Measurements from ENCODE around the gene GNAI1.

GNAI1 gene

DNA sequence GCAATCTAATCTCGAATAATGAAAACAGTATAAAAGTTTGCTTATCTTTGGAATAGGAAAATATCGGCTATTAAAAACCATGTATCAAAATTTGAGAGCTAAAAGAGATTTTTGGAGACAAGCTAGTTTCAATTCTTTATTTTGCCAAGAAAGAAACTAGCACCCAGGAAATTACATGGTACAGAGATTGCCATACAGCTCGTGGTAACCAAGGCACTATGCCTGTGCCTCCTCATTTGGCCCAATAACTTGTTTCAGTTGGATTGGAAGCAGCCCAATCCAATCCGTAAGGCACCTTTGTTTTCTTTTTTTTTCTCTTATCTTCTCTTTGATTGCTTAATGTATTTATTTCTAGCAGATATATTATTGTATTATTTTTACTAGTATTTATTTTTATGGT lies 55.0 kb downstream of the GNAI1 start:
- Histone ChIP-seq H3K27ac (ENCODE audit: low read depth, low read length) (no peak overlapping the region), H3K27me3 (ENCODE audit: control insufficient read depth in 1 of 2, insufficient read depth in 2 of 2, low read length in 2 of 2) (no peaks in the 10 kb centered on the region), H3K36me3 (ENCODE audit: insufficient read depth, low read length) (no peaks in the 10 kb centered on the region), H3K4me1 (ENCODE audit: insufficient read depth, low read length) (peaks cover 16% of the 10 kb centered on the region), H3K9me3 (ENCODE audit: low read length) (no peaks in the 10 kb centered on the region), H3K9ac (ENCODE audit: low read length) (no peak overlapping the region), H3K4me3 (ENCODE audit: low read depth in 1 of 2, low read length in 2 of 2) (no peak overlapping the region)

DNA sequence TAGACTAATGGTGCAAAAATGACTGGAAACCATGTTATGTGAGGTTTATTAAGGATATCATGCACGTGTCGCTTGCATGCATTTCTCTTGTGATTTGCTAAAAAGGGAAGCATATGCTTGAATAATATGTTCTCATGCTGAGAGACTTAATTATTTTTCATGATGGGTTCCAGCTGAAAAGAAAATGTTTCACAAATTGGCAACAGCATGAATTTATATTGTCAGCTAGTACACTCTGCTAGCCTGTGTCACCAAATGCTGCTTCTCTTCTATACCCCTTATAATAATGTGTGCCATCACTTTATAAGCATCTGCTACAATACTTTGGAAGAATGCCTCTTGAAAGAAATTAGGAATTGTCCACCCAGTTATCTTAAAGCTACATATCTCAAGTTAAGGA lies 63.0 kb downstream of the GNAI1 start:
- no peak overlapping the region for H3K4me3 ChIP-seq (ENCODE audit: low read depth in 1 of 2, low read length in 2 of 2)
- H3K27me3 ChIP-seq (ENCODE audit: control insufficient read depth in 1 of 2, insufficient read depth in 2 of 2, low read length in 2 of 2), result no peaks in the 10 kb centered on the region
- H3K4me1 ChIP-seq (ENCODE audit: insufficient read depth, low read length), result peaks cover 4% of the 10 kb centered on the region
- no peak overlapping the region for H3K27ac ChIP-seq (ENCODE audit: low read depth, low read length)
- H3K9ac ChIP-seq (ENCODE audit: low read length), result no peak overlapping the region
- no peaks in the 10 kb centered on the region for H3K9me3 ChIP-seq (ENCODE audit: low read length)
- peaks cover 3% of the 10 kb centered on the region for H3K36me3 ChIP-seq (ENCODE audit: insufficient read depth, low read length)

DNA sequence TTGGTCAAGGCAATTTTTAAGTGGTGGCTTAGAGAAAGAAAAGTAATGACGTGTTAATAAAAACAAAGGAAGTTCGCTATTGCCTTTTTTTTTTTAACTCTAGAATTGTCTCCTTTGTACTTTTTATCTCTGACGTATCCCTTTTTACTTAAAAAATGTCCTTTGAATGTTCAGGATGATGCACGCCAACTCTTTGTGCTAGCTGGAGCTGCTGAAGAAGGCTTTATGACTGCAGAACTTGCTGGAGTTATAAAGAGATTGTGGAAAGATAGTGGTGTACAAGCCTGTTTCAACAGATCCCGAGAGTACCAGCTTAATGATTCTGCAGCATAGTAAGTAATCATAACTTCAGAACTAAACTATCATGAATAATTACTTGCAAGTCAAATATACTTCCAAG lies 64.4 kb downstream of the GNAI1 start:
- Histone ChIP-seq H3K4me3 (ENCODE audit: low read depth in 1 of 2, low read length in 2 of 2) (no peak overlapping the region), H3K9ac (ENCODE audit: low read length) (no peak overlapping the region), H3K4me1 (ENCODE audit: insufficient read depth, low read length) (peaks cover 4% of the 10 kb centered on the region), H3K9me3 (ENCODE audit: low read length) (no peaks in the 10 kb centered on the region), H3K36me3 (ENCODE audit: insufficient read depth, low read length) (peaks cover 6% of the 10 kb centered on the region), H3K27ac (ENCODE audit: low read depth, low read length) (no peak overlapping the region), H3K27me3 (ENCODE audit: control insufficient read depth in 1 of 2, insufficient read depth in 2 of 2, low read length in 2 of 2) (no peaks in the 10 kb centered on the region)

DNA sequence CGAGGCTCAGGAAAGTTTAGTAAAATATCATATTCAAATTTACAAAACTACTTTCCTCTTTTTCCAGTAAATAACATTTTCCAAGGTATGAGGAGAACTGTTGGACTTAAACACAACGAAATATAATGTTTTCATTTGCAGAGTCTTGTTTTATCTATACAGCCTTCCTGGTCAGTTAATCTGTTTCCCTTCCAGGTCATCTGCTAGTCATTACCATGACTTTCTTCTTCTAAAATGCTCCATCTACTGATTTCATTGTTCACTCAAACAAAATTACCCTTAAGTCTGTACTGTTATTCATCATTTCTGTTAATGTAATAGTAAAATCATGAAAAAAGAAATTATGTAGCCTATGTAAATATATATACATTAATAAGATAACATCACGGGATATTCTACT lies 69.8 kb downstream of the GNAI1 start:
- Histone ChIP-seq H3K36me3 (ENCODE audit: insufficient read depth, low read length) (peaks cover 10% of the 10 kb centered on the region), H3K4me3 (ENCODE audit: low read depth in 1 of 2, low read length in 2 of 2) (no peak overlapping the region), H3K27ac (ENCODE audit: low read depth, low read length) (no peak overlapping the region)

DNA sequence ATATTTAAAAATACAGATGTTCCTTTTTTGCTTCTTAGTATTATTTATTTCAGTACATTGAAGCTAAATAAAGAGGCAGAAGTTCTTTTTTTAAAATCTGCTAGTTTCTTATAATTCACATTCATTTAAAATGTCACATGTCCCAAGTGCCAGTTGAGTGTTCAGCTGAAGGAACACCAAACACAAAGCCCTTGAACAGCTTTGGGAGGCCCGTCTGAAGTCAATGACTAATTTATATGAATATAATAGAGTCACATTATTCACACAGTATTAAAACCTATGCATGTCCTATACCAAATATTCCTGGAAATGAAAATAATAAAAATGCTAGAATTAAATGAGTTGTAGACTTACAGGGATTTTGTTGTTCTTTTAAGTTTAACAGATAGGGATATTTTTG lies 70.3 kb downstream of the GNAI1 start:
- Histone ChIP-seq H3K9ac (ENCODE audit: low read length) (no peak overlapping the region), H3K36me3 (ENCODE audit: insufficient read depth, low read length) (peaks cover 10% of the 10 kb centered on the region), H3K27ac (ENCODE audit: low read depth, low read length) (no peak overlapping the region), H3K27me3 (ENCODE audit: control insufficient read depth in 1 of 2, insufficient read depth in 2 of 2, low read length in 2 of 2) (no peaks in the 10 kb centered on the region), H3K4me3 (ENCODE audit: low read depth in 1 of 2, low read length in 2 of 2) (no peak overlapping the region), H3K9me3 (ENCODE audit: low read length) (no peaks in the 10 kb centered on the region), H3K4me1 (ENCODE audit: insufficient read depth, low read length) (peaks cover 15% of the 10 kb centered on the region)

More for the DNA sequence above, 69.8 kb downstream of the GNAI1 start:
- Histone ChIP-seq H3K9ac (ENCODE audit: low read length) (no peak overlapping the region), H3K4me1 (ENCODE audit: insufficient read depth, low read length) (peaks cover 14% of the 10 kb centered on the region), H3K27me3 (ENCODE audit: control insufficient read depth in 1 of 2, insufficient read depth in 2 of 2, low read length in 2 of 2) (no peaks in the 10 kb centered on the region), H3K9me3 (ENCODE audit: low read length) (no peaks in the 10 kb centered on the region)

DNA sequence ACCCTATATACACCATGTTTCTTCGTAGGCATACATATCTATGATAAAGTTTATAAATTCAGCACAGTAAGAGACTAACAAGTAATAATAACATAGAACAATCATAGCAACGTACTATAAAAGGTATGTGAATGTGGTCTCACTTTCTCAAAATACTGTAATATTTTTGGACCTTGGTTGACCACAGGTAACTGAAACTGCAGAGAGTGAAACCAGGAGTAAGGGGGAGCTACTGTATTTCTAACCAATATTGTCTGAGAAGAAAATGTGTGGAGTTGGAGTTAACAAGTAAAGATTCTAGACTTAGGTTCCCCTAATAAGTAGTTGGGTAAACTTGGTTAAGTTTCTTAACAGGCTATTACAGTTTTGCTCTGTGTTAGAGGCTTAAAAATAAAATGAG lies 72.1 kb downstream of the GNAI1 start:
- H3K27ac ChIP-seq (ENCODE audit: low read depth, low read length), result no peak overlapping the region
- H3K36me3 ChIP-seq (ENCODE audit: insufficient read depth, low read length), result peaks cover 14% of the 10 kb centered on the region
- H3K9me3 ChIP-seq (ENCODE audit: low read length), result no peaks in the 10 kb centered on the region
- no peak overlapping the region for H3K4me3 ChIP-seq (ENCODE audit: low read depth in 1 of 2, low read length in 2 of 2)
- H3K9ac ChIP-seq (ENCODE audit: low read length), result no peak overlapping the region
- H3K27me3 ChIP-seq (ENCODE audit: control insufficient read depth in 1 of 2, insufficient read depth in 2 of 2, low read length in 2 of 2), result no peaks in the 10 kb centered on the region
- H3K4me1 ChIP-seq (ENCODE audit: insufficient read depth, low read length), result peaks cover 19% of the 10 kb centered on the region

DNA sequence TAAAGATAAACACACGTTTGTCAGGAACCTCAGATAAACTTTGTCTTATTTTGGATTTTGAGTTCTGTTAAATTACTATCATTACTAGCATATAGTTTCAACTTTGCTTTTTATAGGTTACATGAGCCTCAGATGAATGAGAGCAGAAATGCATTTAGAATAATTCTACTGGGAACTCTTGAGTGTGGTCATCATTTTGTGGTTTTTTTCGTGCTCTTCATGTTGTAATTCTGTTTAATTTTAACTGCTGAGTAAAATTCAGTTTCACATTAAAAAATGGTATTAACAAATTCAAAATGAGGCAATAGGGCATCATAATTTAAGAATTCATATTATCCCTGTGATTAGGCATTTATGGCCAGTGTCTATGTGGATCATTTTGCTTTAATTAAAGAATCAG lies 72.9 kb downstream of the GNAI1 start:
- H3K4me3 ChIP-seq (ENCODE audit: low read depth in 1 of 2, low read length in 2 of 2), result no peak overlapping the region
- peaks cover 12% of the 10 kb centered on the region for H3K36me3 ChIP-seq (ENCODE audit: insufficient read depth, low read length)
- H3K4me1 ChIP-seq (ENCODE audit: insufficient read depth, low read length), result peaks cover 19% of the 10 kb centered on the region
- no peaks in the 10 kb centered on the region for H3K27me3 ChIP-seq (ENCODE audit: control insufficient read depth in 1 of 2, insufficient read depth in 2 of 2, low read length in 2 of 2)
- no peaks in the 10 kb centered on the region for H3K9me3 ChIP-seq (ENCODE audit: low read length)
- no peak overlapping the region for H3K27ac ChIP-seq (ENCODE audit: low read depth, low read length)
- H3K9ac ChIP-seq (ENCODE audit: low read length), result no peak overlapping the region

DNA sequence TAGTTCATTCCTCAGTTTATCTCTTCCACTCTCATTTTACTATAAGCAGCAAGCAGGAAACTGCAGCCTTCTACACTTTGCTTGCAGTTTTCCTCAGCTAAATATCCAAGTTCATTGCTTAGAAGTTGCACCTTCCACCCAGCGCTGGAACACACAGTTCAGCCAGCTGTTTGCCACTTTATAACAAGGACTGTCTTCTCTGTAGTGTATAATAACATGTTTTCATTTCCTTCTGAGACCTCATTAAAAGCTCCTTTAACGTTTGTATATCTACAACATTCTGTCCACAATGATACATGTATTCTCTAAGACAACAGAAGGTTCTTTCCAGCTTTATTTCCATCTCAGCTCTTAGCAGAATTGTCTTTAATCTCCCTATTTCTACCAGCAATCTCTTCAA lies 74.1 kb downstream of the GNAI1 start:
- Histone ChIP-seq H3K9me3 (ENCODE audit: low read length) (no peaks in the 10 kb centered on the region), H3K27ac (ENCODE audit: low read depth, low read length) (no peak overlapping the region), H3K4me1 (ENCODE audit: insufficient read depth, low read length) (peaks cover 19% of the 10 kb centered on the region), H3K36me3 (ENCODE audit: insufficient read depth, low read length) (peaks cover 15% of the 10 kb centered on the region), H3K9ac (ENCODE audit: low read length) (no peak overlapping the region), H3K4me3 (ENCODE audit: low read depth in 1 of 2, low read length in 2 of 2) (no peak overlapping the region), H3K27me3 (ENCODE audit: control insufficient read depth in 1 of 2, insufficient read depth in 2 of 2, low read length in 2 of 2) (no peaks in the 10 kb centered on the region)

DNA sequence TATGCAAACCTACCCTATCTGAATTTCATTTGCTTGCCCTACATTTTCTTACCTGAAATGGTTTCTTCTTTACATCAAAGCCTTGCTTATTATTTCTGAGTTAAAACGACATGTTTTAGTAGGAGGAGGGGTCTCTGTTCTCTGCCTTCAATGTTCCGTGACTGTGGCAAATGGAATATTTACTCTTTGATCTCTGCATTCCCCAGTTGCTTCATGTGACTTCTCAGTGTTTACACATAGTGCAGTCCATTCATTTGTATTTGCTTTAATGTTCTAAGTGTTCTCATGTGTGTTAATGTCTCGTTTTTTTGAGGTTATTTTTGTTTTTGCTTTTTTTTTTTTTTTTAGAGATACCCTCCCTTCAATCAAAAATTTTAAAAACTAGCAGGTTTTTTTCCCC lies 75.8 kb downstream of the GNAI1 start:
- H3K9me3 ChIP-seq (ENCODE audit: low read length), result no peaks in the 10 kb centered on the region
- no peaks in the 10 kb centered on the region for H3K27me3 ChIP-seq (ENCODE audit: control insufficient read depth in 1 of 2, insufficient read depth in 2 of 2, low read length in 2 of 2)
- no peak overlapping the region for H3K27ac ChIP-seq (ENCODE audit: low read depth, low read length)
- no peak overlapping the region for H3K4me3 ChIP-seq (ENCODE audit: low read depth in 1 of 2, low read length in 2 of 2)
- H3K4me1 ChIP-seq (ENCODE audit: insufficient read depth, low read length), result peaks cover 19% of the 10 kb centered on the region
- H3K36me3 ChIP-seq (ENCODE audit: insufficient read depth, low read length), result peaks cover 15% of the 10 kb centered on the region
- H3K9ac ChIP-seq (ENCODE audit: low read length), result no peak overlapping the region

DNA sequence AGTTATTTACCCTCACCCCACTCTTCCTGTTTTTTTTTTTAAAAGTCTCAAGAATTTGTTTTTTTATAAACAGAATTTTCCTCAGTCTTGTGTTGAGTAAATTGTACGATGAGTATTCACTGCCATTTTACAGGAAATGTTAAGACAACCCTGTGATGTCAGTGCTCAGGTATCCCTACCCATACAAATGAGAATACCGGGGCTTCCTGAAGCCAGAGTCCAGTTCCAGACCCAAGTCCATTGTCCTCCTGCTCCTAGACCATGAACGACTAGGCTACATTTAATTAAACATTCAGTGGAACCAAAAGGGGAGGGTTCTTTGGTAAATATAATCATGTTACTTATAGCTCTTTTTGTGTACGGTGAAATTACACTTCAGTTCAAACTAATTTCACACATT lies 79.2 kb downstream of the GNAI1 start:
- no peak overlapping the region for H3K27ac ChIP-seq (ENCODE audit: low read depth, low read length)
- H3K4me3 ChIP-seq (ENCODE audit: low read depth in 1 of 2, low read length in 2 of 2), result no peak overlapping the region
- no peaks in the 10 kb centered on the region for H3K27me3 ChIP-seq (ENCODE audit: control insufficient read depth in 1 of 2, insufficient read depth in 2 of 2, low read length in 2 of 2)
- H3K9me3 ChIP-seq (ENCODE audit: low read length), result no peaks in the 10 kb centered on the region
- peaks cover 12% of the 10 kb centered on the region for H3K4me1 ChIP-seq (ENCODE audit: insufficient read depth, low read length)
- H3K9ac ChIP-seq (ENCODE audit: low read length), result no peak overlapping the region
- H3K36me3 ChIP-seq (ENCODE audit: insufficient read depth, low read length), result peaks cover 15% of the 10 kb centered on the region

DNA sequence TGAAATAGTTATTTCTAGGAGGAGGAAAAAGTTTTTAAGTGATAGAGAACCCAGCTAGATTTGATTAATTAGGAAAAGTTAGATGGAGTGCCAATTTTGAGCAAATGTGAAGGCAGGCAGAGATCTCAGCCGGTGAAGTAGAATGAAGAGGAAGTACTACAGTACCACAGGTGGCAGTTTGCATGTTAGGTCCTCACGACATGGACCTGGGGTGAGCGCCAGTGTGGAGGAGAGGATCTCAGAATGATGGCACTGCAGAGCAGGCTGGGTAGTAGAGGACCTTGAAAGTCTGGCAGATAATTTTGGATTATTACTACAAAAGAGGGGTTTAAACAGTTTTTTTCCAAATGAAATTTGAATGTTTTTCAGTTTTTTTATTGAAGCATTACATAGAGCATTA lies 81.1 kb downstream of the GNAI1 start:
- no peak overlapping the region for H3K27ac ChIP-seq (ENCODE audit: low read depth, low read length)
- H3K9ac ChIP-seq (ENCODE audit: low read length), result no peak overlapping the region
- no peak overlapping the region for H3K4me3 ChIP-seq (ENCODE audit: low read depth in 1 of 2, low read length in 2 of 2)
- H3K36me3 ChIP-seq (ENCODE audit: insufficient read depth, low read length), result peaks cover 15% of the 10 kb centered on the region
- H3K27me3 ChIP-seq (ENCODE audit: control insufficient read depth in 1 of 2, insufficient read depth in 2 of 2, low read length in 2 of 2), result no peaks in the 10 kb centered on the region
- no peaks in the 10 kb centered on the region for H3K4me1 ChIP-seq (ENCODE audit: insufficient read depth, low read length)
- H3K9me3 ChIP-seq (ENCODE audit: low read length), result no peaks in the 10 kb centered on the region

DNA sequence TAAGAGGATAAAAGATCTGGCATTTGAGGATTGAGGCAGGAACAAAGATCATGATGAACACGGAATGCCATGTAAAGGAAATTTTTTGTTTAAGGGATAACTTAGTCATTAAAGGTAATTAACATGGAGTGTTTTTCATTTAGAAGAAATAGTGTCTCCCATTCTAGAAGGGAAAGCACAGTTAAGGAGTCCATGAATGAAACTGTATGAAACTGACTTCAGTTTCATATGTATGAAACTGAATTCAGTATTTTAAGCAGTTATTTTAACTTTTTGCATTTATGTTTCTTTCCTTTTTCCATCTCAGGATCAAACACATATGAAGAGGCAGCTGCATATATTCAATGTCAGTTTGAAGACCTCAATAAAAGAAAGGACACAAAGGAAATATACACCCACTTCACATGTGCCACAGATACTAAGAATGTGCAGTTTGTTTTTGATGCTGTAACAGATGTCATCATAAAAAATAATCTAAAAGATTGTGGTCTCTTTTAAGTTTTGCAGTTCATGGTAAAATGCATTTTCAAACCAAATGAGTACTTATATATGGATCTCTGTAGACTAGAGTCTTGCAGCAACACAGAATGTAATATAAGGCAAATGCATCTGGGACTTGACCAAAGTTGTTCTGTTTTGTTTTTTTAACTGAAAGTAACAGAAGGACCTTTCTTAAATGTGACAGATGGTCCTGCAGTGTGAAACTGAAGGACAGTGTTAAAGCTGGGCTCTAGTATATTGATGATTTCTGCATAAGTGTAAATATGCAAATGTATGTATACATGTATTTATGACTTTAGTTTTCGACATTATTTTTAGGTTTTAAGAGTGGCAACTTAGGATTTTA lies 82.6 kb downstream of the GNAI1 start:
- H3K36me3 ChIP-seq (ENCODE audit: insufficient read depth, low read length), result peaks cover 12% of the 10 kb centered on the region
- no peaks in the 10 kb centered on the region for H3K4me1 ChIP-seq (ENCODE audit: insufficient read depth, low read length)
- no peak overlapping the region for H3K27ac ChIP-seq (ENCODE audit: low read depth, low read length)
- H3K4me3 ChIP-seq (ENCODE audit: low read depth in 1 of 2, low read length in 2 of 2), result no peak overlapping the region
- no peaks in the 10 kb centered on the region for H3K9me3 ChIP-seq (ENCODE audit: low read length)
- H3K9ac ChIP-seq (ENCODE audit: low read length), result no peak overlapping the region
- H3K27me3 ChIP-seq (ENCODE audit: control insufficient read depth in 1 of 2, insufficient read depth in 2 of 2, low read length in 2 of 2), result no peaks in the 10 kb centered on the region
